HG03354 (cell line): ENCODE results near the gene KIAA1328.
"Not testable (repeated sequence)": the region's sequence is repeated elsewhere in the genome, so short reads cannot be mapped to it uniquely, and the experiment has no call there.

Source experiments
- ATAC-seq: cut with Tn5 transposase; IDR thresholded peaks from one replicate; pipeline ENCODE4 v1.9.1; 2021; ENCODE audit warnings: mild to moderate bottlenecking; ENCODE audit not compliant: unreplicated experiment, poor library complexity, severe bottlenecking

The KIAA1328 gene

GRCh38 chr18:37084912-37085311 lies 256.0 kb downstream of the KIAA1328 start:
- no peak for ATAC-seq

DNA sequence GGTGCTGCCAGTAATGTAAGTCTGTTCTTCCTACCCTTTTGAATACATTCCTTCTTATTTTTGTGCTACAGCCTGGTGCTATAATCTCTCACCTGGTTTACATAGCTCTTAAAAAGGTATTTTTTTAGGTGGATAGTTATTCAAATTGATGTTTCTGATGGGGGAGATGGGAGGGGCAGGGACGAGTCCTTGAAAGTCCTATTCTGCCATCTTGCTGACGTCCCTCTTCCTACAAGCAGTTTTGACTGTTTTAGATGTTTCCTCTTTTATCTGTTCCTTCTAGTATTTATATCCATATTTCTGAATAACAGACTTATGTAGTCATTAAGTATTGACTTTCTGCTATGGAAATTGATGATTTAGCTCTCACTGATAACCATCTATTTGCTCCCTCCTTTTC lies 256.4 kb downstream of the KIAA1328 start:
- no peak for ATAC-seq

DNA sequence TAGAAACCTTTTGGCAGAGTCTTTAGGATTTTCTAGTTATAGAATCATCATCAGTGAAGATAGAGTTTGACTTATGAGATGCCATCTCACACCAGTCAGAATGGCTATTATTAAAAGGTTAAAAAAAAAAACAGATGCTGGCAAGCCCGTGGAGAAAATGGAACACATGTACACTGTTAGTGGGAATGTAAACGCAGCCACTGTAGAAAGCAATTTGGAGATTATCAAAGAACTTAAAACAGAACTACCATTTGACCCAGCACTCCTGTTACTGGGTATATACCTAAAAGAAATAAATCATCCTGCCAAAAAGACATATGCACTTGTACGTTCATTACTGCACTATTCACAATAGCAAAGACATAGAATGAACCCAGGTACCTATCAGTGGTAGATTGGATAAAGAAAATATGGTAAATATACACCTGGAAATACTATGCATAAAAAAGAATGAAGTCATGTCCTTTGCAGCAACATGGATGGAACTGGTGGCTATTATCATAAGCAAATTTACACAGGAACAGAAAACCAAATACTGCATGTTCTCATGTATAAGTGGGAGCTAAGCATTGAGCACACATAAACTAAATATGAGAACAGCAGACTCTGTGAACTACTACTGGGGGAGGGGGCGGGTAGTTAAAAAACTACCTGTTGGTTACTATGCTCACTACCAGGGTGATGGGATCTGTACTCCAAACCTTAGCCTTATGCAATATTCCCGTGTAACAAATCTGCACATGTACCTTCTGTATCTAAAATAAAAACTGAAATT lies 279.0 kb downstream of the KIAA1328 start:
- ATAC-seq: no peak

GRCh38 chr18:37122877-37123276 lies 293.9 kb downstream of the KIAA1328 start:
- ATAC-seq: no peak

- ATAC-seq: no peak
These were observed 295.6 kb downstream of the KIAA1328 start for GRCh38 chr18:37124516-37124915.

DNA sequence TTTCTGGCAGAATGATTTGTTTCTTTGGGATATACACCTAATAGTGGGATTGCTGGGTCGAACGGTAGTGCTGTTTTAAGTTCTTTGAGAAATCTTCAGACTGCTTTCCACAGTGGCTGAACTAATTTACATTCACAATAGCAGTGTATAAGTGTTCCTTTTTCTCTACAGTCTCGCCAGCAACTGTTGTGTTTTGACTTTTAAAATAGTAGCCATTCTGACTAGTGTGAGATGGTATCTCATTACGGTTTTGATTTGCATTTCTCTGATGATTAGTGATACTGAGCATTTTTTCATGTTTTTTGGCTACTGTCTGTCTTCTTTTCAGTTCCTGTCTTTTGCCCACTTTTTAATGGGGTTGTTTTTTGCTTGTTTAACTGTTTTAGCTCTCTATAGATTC lies 306.2 kb downstream of the KIAA1328 start:
- ATAC-seq: no peak

GRCh38 chr18:37138456-37138855 lies 309.5 kb downstream of the KIAA1328 start:
- no peak for ATAC-seq

DNA sequence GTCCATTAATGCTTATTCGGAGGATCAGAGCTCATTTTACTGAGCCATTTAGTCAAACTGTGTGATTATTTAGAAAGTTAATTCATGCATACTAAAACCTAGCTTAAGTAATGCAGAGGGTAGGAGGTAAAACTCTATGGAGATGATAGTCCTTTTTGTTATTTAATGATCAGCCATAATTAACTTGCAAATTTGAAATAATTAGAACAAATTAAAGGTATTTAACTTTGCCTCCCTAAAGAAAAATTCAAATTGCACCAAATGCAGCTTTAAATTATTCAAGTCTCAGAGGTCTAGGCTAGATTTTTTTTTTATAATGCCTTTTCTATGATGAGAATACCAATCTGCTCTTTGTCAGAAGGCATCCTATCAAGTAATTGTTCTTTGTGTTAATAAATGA lies 310.9 kb downstream of the KIAA1328 start:
- ATAC-seq: no peak

GRCh38 chr18:37144921-37145320 lies 316.0 kb downstream of the KIAA1328 start:
- ATAC-seq: no peak

DNA sequence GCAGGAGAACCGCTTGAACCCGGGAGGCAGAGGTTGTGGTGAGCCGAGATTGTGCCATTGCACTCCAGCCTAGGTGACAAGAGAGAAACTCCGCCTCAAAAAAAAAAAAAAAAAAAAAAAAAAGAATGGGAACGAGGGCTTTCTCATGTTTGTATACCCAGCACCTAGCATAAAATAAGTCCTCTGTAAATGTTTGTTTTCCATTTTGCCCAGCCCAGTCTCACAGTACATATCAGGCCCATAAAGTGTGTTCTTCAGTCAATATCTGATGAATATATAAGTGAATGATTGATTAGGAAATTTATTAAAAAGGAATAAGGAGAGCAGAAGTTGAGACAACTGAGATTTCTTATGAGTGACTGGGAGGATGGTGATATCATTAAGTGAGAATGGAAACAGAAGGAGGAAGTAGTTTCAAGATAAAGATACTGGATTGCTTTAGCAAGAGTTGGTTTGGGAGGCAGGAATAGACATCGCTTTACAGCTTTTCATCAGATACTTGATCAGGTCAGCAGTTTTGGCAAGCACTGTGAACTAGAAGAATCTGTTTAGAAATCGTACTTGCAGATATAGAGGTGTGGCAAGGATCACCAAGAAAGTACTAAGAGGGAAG lies 327.5 kb downstream of the KIAA1328 start:
- no peak for ATAC-seq

- ATAC-seq: no peak
These were observed 331.3 kb downstream of the KIAA1328 start for GRCh38 chr18:37160038-37160820.

GRCh38 chr18:37161491-37161890 lies 332.6 kb downstream of the KIAA1328 start:
- ATAC-seq: no peak

DNA sequence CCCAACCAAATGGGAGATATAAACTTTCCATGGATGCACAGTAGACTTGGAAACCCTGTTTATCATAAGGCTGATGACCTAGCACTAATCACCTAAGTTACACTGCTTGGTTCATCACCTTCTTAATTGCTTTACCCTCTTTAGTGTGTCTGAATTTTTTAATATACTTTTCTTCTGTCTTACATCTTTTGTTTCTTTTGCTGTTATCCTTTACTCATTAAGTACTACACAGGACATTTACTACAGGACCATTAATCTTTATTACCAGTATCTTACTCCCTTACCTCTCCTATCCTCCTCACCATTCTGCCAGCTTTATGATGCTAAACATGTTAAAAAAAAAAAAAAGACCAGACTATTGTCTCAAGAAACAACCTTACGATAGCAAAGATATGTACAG lies 333.6 kb downstream of the KIAA1328 start:
- no peak for ATAC-seq

DNA sequence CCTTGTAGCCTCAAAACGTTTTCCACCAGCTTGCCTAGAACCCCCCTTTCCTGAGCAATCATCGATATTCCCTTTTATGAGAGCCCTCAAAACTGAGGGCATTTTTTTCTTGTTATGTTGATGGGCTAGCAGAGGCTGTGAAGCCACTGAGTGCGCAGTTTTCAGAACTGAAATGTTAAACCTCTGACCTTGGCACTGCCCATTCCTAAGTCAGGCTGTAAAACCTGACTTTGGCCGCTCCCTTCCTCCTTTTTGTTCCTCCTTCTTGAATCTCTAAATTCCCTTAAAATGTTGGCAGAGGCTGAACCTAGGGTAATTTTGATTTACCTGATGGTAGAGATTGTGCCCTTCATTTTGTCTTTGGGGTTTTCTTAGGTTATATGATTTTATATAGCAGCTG lies 334.2 kb downstream of the KIAA1328 start:
- ATAC-seq: no peak

- ATAC-seq: no peak
These were observed 337.6 kb downstream of the KIAA1328 start for GRCh38 chr18:37166491-37166890.

DNA sequence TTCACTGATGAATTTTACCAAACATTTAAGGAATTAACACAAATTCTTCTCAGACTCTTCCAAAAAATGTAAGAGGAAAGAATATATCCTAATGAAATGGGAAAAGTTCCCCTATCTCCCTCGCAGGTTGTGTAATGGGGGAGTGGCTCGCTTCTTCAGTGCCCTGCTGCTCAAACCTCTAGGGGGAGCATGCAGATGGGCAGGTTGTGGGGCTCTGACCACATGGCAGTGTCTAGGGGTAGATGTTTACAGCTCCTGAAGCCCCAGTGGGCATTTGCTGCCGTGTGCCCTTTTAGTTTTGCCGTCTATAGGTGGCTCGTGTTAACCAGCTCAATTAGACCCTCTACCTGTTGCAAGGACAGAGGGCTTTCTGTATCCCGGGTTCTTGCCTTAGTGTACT lies 338.0 kb downstream of the KIAA1328 start:
- not testable (repeated sequence) for ATAC-seq

- no peak for ATAC-seq
These were observed 342.1 kb downstream of the KIAA1328 start for GRCh38 chr18:37170984-37171383.

- no peak for ATAC-seq
These were observed 344.5 kb downstream of the KIAA1328 start for GRCh38 chr18:37173384-37173783.

- no peak for ATAC-seq
These were observed 347.0 kb downstream of the KIAA1328 start for GRCh38 chr18:37175727-37176620.

DNA sequence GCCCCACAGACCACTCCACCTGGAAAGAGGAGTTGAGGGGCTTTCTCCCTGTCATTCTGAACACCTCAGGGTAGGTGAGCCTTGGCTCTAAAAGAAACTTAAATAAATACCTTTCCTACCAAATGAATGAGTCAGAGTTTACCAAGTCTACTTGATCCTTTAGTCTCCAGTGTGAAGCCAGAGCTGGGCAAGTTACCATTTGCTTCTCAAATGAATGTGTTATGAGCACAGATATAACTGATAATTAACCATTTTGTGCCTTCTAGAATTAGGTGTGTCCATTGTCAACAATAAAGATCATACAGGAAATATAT lies 347.7 kb downstream of the KIAA1328 start:
- no peak for ATAC-seq
